NCI-H774 (cell line): Measurements from ENCODE around the gene PPA2.

Experiments
- DNase-seq: peaks from one replicate; lab custom pipeline; 2025; lab: John Stamatoyannopoulos, UW

The PPA2 gene

DNA sequence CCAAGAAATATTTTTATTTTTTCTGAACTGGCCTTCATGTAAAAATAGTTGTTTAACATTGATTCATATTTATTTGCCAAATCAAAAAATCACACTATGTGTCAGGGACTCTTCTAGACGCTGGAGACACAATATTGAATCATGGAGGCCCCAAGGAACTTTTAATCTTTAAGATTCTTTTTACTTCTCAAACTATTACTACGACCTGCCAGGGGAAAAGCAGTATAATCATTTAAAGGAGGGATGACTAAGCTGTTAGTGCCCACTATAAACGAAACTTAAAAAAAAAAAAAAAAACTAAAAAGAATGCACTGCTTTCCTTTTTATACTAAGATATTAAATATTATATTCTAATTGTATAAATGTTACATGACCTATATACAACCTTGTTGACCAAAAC lies 84.7 kb downstream of the PPA2 start:
- no peak for DNase-seq

DNA sequence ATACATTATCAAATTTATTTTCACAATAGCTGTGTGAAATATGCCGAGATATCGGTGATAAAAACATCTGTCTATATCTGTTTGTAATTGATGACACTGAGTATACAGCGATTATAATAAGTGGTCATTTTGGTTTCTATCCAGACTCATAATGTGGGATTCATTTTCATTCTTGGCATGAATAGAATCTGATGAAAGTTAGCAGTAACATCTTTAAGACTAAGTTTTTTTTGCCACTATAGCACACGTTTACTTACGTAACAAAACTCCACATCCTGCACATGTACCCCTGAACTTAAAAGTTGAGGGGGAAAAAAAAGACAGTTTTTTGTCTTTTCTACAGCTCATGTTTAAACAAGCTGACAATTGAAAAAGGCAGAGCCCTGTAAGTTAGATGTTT lies 86.4 kb downstream of the PPA2 start:
- DNase-seq = no peak

DNA sequence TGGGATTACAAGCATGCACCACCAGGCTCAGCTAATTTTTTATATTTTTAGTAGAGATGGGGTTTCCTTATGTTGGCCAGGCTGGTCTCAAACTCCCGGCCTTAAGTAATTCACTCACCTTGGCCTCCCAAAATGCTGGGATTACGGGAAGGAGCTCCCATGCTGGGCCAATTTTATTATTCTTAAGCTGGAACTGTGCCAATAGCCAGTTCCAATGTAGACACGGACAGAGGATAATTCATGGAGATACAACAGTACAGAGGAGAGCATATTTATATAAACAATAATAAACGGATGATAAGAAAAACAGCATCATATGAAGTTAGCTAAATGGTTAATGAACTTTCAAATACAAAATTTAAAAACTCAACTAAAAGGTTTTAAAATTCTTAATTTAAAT lies 87.8 kb downstream of the PPA2 start:
- DNase-seq = no peak

DNA sequence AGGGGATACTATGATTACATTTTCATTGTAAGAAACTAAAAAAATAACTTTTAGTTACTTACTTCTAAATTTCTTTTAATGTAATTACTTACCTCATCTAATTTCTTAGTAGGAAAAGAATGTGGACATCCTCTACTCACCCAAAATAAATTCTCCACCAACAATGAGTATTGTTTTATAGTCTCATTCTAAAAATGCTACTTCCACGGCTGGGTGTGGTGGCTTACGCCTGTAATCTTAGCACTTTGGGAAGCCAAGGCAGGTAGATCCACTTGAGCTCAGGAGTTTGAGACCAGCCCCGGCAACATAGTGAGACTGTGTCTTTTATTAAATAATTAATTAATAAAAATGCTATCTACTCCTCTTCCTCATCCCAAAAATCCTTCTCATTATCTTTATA lies 99.8 kb downstream of the PPA2 start:
- DNase-seq = no peak

DNA sequence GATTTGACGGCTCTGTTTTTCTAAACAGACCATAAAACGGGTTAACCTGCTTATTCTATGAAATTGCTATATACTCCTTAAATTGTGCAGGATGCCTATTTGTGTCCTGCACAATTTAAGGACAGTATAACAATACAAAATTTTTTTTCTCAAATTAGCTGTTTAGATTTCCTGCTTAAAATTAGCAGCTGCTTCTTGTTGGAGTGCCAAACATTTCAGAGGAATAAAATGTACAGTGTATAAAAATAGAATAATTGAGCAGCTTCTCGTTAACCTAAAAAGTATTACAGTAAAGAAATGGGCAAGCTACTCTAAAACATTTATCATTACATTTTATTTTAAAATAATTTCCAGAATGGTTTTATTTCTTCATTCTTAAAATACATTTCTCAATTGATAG lies 100.5 kb downstream of the PPA2 start:
- DNase-seq = no peak

DNA sequence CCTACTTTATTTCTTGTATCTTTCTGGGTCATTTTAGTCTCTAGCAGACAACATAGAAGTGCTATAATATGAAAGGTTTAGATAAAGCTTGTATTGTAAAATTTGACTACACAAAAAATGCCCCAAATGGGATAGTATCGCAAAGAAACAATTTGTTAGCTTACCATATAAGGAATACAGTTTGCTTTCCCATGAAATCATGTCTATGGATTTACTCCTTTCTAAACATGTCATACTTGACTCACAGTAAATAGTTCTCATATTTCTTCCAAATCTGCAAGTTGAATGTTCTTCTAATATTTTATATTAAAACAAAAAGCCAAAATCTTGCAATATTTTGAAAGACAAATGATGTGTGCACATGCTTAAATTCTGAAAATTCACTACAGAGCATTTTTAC lies 103.9 kb downstream of the PPA2 start:
- no peak for DNase-seq

DNA sequence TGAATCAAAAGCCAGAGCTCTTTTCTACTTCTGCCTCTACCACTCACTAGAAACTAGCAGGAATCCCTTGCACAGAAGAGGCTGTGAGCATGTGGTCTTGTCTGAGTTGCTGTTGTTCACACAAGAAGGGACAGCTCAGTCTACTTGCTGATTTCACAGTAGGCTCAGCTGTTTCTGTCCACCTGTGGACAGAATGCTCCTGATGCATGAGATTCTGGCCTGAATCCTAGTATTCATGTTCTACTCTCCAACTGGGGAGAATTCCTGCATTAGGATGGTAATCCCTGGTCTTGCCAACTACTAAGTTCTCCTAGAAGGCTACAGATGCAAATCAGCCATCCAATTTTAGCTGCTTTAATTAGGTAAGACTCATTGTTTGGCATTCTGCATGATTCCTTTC lies 112.8 kb downstream of the PPA2 start:
- DNase-seq = no peak

DNA sequence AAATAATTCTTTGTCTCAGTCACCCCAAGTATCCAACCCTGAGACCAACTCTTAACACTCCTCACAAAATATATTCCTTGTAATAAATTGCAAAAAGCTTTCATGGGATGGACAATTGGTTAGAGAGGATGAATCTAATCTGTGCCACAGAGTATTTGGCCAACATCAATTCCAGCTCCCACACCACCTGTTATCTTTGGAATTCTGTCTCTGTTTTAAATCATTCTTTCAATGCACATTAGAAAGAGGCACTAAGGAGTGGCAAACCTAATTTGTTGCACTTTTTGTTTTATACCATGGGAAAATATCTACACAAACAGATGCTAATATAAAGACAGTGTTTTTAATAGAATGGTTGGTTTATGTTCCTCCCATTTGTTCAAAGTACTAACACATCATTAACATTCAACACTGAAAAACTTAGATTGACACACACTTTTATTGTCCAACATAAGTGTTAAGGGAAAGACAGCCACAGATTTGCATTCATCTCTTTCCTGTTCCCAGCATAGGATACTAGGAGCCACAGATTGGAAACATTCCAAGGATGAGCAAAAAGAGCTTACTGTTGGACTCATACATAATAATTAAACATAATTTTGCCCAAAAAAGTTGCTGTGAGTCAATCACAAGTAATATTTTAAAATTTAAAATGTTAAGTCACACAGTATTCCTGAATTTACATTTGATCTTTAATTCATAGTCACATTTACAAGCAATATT lies 116.4 kb downstream of the PPA2 start:
- DNase-seq = no peak

DNA sequence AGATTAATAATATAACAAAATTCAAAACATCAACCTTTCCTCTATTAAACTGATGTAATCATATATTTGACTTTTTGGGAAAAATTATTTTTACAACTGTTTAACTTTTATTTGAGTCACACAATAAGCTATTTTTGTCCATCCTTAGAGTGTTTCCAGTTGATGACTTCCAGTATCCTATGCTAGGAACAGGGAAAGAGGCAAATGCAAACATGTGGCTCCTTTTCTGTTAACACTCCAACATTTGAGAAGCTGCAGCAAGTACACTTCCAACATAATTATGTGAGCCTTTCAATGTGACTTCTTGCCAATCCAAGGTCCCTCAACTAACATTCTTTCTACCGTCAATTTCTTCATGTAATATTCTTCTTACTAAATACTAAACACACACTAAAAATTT lies 117.7 kb downstream of the PPA2 start:
- DNase-seq = no peak

DNA sequence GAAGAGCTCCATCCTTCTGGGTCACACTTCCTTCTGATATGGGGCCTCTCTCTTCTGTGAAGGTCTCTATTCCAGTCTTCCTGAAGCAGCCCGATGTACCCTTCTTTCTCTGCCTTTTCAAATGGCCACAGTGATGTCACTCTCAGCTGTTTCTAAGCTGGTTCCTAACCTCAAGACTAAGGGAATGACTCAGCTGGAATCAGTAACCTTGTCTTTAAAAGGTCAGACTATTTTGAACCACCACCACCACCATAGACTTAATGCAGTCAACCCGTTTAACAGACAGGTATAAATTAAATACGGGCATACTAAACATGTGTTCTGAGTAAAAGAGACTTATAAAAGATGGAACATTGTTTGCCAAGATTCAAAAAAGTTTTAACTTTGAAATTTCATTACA lies 121.0 kb downstream of the PPA2 start:
- DNase-seq = no peak

DNA sequence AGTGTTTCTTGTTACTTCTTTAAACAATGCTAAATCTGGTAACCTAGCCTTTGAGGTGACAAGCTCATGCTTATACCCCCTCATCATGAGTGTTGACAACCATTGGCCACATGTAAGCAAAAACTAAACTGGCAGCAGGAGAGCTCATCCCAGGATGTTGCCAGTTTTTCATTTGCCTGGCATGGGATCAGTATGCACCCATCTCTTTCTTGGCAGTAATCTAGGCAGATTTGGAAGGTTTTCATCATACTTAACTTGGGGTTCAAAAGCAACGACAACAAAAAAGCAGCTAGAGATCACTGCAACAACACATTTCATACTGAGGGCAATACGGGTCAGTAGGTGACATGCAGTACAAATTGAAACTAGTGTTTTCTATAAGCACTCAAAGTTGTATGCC lies 122.0 kb downstream of the PPA2 start:
- no peak for DNase-seq

DNA sequence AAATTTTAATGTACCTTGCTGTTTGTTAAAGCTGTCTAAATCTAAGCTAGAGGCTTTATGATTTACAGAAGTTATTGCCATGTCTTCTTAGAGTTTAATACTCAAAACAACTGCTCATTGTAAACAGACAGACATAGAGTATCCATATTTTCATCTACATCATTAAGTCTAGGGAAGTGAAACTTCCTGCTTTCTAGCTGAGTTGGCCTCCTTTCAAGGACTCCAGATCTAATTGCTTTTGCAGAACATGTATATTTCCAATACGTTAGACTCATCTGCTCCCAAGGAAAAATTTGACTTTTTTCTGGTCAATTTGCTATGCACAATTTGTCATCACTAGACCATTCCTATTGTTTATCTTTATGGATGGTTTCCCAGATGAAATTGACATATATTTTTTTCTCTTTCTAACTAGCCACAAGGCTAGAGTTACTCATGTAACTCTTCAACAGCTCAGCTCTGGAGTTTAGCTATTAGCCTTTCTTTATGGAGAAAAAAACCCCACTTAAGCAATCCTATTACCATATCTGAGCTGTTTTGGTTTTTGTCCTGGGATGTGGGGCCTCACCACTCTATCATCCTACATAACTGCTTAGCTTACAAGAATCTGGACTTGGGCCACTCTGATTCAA lies 122.9 kb downstream of the PPA2 start:
- DNase-seq = no peak

DNA sequence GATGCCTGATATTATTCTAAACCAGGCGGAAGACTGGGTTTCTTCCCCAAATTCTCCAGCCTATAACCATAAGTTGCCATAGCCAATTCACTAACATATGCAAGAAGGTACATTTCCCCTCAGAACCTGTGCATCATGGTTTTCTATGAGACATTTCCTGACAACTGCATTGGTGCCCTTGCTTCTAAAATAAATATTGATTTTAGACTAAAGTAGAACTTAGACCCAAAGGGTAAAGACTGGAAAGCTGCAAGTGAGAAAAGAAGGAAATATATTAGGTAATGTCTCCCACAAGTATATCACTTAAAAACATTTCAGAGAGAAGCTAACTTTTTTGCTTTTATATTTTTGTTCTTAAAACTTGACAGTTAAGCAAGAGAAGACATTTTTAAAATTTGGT lies 125.1 kb downstream of the PPA2 start:
- DNase-seq = no peak

DNA sequence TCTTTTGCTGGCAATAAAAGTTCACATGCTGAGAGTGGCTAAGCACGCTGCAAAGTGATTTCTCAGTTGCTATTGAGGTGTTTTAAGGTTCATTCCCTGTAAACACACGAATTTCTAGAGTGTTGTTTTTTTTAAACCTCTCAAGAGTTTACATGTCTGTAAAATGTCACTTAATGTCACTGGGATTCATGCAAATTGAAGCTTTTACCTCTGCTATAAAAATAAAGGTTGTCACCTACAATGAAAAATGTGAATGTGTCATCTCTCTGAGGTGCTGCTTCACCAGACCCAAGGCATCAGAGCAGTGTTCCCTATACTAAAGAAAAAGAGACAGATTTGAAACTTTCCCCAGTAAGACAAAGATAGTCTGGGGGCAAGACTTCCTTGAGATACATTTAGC lies 127.0 kb downstream of the PPA2 start:
- DNase-seq = no peak

DNA sequence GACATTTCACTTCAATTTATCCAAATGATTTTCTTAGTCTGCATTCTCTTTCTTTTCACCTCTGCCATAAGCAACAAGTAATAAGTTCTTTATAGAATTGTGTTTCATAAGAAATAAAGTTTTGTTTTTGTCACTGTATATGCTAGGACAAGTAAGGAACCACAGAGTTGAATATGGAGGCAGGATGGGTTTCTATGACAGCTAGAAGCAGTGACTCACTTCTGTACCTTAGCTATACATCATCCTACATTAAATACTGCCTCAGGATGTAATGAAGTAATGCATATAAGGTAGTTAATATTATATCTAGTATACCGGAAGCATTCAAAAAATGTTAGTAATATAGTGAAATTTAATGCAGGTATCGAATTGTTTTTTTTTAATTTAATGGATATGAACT lies 128.0 kb downstream of the PPA2 start:
- no peak for DNase-seq

DNA sequence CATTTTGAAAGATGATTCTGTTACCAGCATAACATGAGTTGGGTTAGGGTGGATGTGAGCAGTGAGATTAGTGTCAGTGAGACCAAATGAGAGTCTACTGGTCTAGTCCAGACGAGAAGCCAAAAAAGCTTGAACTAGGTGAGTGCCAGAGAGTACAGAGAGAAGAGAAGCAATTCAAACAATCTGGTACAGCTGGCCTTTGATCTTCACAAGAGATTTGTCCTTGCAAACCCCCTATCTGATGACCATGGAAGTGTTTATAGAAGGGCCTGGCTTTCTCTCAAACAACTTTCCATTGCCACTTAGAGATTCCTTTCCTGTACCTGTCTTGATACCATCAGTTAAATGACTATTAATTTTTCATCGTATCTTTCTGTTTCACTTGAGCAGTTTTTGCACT lies 128.5 kb downstream of the PPA2 start:
- DNase-seq = no peak

DNA sequence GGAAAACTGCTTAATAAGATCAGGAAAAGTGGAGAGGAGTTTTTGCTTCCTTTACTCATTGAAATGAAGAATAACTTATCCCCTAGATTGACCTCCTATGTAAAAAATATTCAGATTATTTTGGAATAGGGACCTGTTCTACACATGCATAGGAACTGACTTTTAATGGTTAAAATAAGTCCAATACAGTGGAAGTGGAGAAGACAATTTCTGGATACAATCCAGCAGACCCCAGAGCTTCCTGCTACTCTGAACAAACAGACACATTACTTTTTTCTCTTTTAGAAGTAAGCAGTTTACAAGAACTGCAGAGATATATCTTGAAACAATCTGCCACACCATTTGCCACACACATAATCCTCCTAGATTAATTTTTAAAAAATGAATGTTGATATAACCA lies 129.7 kb downstream of the PPA2 start:
- DNase-seq = no peak

DNA sequence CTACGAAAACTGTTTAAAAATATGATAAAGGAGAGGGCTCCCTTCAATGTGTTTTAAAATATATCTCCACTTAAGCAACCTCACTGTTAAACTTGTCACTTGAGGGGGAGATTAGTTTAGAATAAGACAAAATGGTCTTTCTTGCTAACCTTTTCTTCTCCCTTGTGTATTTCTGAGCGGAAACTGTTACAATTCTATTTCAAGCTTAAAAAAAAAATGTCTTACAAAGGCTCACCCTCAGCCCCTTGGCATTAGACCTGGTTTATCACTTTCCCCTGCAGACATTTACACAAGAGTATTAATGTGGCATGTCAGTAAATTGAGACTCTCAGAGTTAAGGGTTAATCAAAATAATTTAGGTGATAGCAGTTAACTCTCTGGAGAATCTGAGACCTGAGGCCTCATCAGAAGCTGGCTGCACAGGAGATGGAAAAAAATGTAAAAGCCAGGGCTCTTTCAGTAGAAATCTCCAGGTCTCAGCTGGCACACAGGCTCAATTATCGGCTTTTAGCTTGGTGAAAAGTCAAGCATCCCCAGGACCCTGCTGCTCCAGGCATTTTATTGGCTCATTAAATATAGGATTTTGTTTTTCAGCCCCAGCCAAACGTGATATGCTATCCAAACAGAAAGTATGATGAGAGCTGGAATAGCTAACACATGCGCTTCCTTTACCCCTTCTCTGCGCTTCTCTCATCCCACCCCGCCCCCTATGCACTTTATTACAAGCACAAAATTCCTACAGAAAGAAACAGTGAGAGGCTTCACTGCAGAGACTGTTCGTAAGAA lies 130.5 kb downstream of the PPA2 start:
- DNase-seq = no peak

DNA sequence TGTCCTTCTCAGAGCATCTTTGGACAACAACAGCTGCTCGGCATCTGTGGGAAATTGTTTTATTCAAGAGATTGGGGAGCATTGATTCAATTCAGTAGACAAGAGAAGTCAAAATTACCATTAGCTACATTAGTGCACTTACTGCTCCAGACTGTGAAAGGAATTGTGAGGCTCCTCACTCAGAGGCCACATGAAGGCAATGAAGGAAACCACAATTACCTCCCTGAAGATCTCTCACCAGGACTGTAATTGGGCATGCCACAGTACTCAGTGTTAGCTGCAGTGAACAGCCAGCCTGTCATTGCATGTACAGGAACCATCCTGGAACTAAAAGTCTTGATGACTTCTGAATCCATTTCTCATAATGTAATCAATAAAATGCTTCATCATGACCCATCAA lies 144.8 kb downstream of the PPA2 start:
- no peak for DNase-seq

DNA sequence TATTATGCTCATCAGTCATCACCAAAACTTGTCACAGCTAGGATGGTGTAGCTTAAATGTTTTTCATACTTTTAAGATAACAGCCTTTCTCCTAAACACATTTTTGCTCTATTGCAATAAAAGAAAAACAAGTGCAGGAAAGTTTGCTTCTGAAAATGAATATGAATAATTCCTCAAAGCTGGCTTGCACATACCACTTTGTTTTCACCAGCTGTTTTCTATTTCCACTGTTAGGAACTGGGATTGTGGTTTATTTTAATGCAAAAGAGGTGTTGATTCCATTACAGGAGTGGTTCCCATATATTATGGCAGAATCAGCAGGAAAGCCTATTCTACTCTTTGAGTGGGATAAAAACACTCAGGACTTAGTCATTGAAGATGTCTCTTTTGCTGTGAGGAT lies 145.9 kb downstream of the PPA2 start:
- DNase-seq = no peak

DNA sequence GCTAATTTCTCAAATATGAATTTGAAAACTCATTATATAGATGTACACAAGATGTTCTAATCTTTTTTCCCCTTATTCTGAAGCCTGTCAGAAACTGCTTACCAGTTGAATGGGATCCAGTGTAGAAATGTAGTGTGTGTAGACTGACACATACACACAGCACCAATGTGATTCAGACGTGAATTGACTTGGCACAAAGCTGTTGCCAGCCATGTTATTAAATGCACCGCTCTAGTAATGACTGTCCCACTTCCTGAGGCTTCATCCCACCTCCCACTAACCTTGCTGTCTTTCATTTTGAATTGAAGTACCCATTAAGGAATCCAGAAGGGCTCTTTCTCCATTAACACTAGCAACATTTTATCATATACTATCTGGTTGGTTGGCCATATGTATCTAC lies 146.6 kb downstream of the PPA2 start:
- no peak for DNase-seq
